Upper lobe of right lung (tissue), 1 donor: ENCODE results near the gene PUDP. TPM values are rescaled to one million over a fixed set of nuclear protein-coding genes. Genes with fewer than 3 reads are reported as not detected.

ENCODE experiments used
- ATAC-seq: fragments of 200-7000 bp; cut with Tn5 transposase; one replicate; pipeline ENCODE4 v1.9.1; 2020; ENCODE audit warnings: mild to moderate bottlenecking, moderate library complexity
- DNase-seq: peaks from one replicate; pipeline ENCODE4 v3.0.0-alpha.2; 2020
- H3K27ac ChIP-seq: fragments of 200-600 bp; one replicate; pipeline ENCODE4 v1.8.0; 2022
- H3K27me3 ChIP-seq: fragments of 200-600 bp; one replicate; pipeline ENCODE4 v1.8.0; 2022; ENCODE audit warnings: mild to moderate bottlenecking
- H3K36me3 ChIP-seq: fragments of 200-600 bp; one replicate; pipeline ENCODE4 v1.8.0; 2022
- H3K4me1 ChIP-seq: fragments of 200-600 bp; one replicate; pipeline ENCODE4 v1.8.0; 2022
- H3K4me3 ChIP-seq: fragments of 200-600 bp; one replicate; pipeline ENCODE4 v1.8.0; 2022; ENCODE audit warnings: mild to moderate bottlenecking
- H3K9me3 ChIP-seq: fragments of 200-600 bp; one replicate; pipeline ENCODE4 v1.8.0; 2022
- intact Hi-C: fragments of 100-400 bp; cut with DNase I; formaldehyde crosslinking; loops from one replicate; pipeline ENCODE4 v1.11.0; 2022
- total RNA-seq: library from RNA; stranded (reverse); fragmentation: NEBNext Ultra II Directional; extraction: Animal tissue kit (Norgen Biotek cat#: 25700); gene quantifications from one replicate; pipeline ENCODE4 v1.2.1, GENCODE V29; 2021
- TF ChIP-seq, protein P1 (sequence below): fragments of 200-600 bp; IDR thresholded peaks from one replicate; pipeline ENCODE4 v1.8.0; 2022; ENCODE audit warnings: antibody characterized with exemption
- donor health status: DM: no; HTN: yes; CAD: no; lungs with severe emphysema.

The PUDP gene
- total RNA-seq, 1 donor from 2014 or later = 17.5 TPM

DNA sequence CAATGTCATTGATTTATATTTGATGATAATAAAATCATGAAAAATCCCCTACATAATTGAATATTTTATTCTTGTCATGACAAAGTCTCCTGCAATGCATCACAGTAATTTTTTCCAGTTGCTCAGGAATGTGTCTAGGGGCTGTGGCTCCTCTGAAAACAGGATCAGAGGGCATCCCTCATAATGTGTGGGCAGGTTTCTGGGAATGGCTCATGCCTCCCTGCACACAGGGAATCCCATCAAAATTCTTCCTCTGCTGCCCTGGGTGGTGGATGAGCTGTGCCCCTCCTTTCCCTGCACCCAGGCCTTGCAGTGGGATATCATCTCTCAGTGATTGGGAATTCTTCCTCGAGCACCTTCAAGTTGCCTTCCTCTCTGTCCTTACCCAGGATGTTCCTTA lies 20.4 kb upstream of the PUDP start:
- Histone ChIP-seq H3K9me3 (no peaks in the 10 kb centered on the region), H3K27ac (no peak overlapping the region), H3K4me3 (no peak overlapping the region), H3K27me3 (no peaks in the 10 kb centered on the region), H3K36me3 (no peaks in the 10 kb centered on the region), H3K4me1 (no peaks in the 10 kb centered on the region)
- DNase-seq = no peak
- ATAC-seq = no peak
- intact Hi-C loops = no loop called here
- TF ChIP-seq, protein P1, sequence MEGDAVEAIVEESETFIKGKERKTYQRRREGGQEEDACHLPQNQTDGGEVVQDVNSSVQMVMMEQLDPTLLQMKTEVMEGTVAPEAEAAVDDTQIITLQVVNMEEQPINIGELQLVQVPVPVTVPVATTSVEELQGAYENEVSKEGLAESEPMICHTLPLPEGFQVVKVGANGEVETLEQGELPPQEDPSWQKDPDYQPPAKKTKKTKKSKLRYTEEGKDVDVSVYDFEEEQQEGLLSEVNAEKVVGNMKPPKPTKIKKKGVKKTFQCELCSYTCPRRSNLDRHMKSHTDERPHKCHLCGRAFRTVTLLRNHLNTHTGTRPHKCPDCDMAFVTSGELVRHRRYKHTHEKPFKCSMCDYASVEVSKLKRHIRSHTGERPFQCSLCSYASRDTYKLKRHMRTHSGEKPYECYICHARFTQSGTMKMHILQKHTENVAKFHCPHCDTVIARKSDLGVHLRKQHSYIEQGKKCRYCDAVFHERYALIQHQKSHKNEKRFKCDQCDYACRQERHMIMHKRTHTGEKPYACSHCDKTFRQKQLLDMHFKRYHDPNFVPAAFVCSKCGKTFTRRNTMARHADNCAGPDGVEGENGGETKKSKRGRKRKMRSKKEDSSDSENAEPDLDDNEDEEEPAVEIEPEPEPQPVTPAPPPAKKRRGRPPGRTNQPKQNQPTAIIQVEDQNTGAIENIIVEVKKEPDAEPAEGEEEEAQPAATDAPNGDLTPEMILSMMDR = no peak

DNA sequence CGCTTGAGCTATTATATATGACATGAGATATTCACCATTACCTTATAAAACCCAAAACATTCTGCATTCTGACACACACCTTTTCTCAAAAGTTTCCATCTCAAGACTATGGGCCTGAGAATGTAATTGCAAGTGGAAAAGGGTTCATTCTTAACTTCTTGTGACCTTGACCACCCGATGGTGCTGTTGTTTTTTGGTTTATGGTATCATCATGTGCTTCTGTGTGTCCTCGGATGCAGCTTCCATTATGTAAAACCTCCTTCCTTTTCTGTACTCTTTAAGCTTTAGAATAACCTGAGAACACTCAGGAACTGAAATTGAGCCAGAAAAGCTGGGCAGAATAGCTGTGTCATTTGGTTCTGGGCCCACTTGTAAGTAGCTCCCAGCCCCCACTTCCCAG lies 16.2 kb upstream of the PUDP start:
- Histone ChIP-seq H3K27ac (no peak overlapping the region), H3K4me3 (no peak overlapping the region), H3K4me1 (no peaks in the 10 kb centered on the region), H3K27me3 (no peaks in the 10 kb centered on the region), H3K9me3 (no peaks in the 10 kb centered on the region), H3K36me3 (no peaks in the 10 kb centered on the region)
- ATAC-seq (no peak), DNase-seq (no peak)
- intact Hi-C loops = no loop called here
- TF ChIP-seq, protein P1 = no peak

- Histone ChIP-seq H3K4me3 (no peak overlapping the region), H3K27ac (no peak overlapping the region), H3K27me3 (no peaks in the 10 kb centered on the region), H3K9me3 (no peaks in the 10 kb centered on the region), H3K36me3 (no peaks in the 10 kb centered on the region), H3K4me1 (no peaks in the 10 kb centered on the region)
- TF ChIP-seq, protein P1 = no peak
- intact Hi-C loops = no loop called here
- DNase-seq (no peak), ATAC-seq (no peak)
Observed at GRCh38 chrX:7163146-7163677, 15.3 kb upstream of the PUDP start.

- no peaks in the 10 kb centered on the region for H3K9me3 ChIP-seq
- no peak overlapping the region for H3K27ac ChIP-seq
- intact Hi-C loops = no loop called here
- no peaks in the 10 kb centered on the region for H3K4me1 ChIP-seq
- ATAC-seq = peak; percentile 76
- no peak for DNase-seq
- H3K36me3 ChIP-seq = no peaks in the 10 kb centered on the region
- no peak overlapping the region for H3K4me3 ChIP-seq
- TF ChIP-seq, protein P1 = no peak
- no peaks in the 10 kb centered on the region for H3K27me3 ChIP-seq
Observed at GRCh38 chrX:7159149-7159861, 11.4 kb upstream of the PUDP start.

GRCh38 chrX:7158468-7158990 lies 10.6 kb upstream of the PUDP start:
- H3K36me3 ChIP-seq = no peaks in the 10 kb centered on the region
- DNase-seq (no peak), ATAC-seq (no peak)
- H3K4me1 ChIP-seq = no peaks in the 10 kb centered on the region
- intact Hi-C loops = no loop called here
- H3K27me3 ChIP-seq = no peaks in the 10 kb centered on the region
- H3K27ac ChIP-seq = no peak overlapping the region
- TF ChIP-seq, protein P1 = no peak
- H3K9me3 ChIP-seq = no peaks in the 10 kb centered on the region
- H3K4me3 ChIP-seq = no peak overlapping the region
